Adrenal gland (tissue), 12 donors: Measurements from ENCODE around the gene TMEM132D. TPM values are rescaled to one million over a fixed set of nuclear protein-coding genes. Genes with fewer than 3 reads are reported as not detected.
"Not testable (repeated sequence)": the region's sequence is repeated elsewhere in the genome, so short reads cannot be mapped to it uniquely, and the experiment has no call there.

Source experiments
- DNase-seq, 7 donors: peaks; one replicate each; pipeline ENCODE4 v3.0.0-alpha.2; 2019 to 2020
- H3K27ac ChIP-seq, 5 donors: fragments of 200-600 bp; sonication (generic) in 4 of 5; 1 replicate in 3 of 5; 2 replicates in 2 of 5; pipeline versions ENCODE4 v1.5.1 to v1.8.0; 2016 to 2020; ENCODE audit warnings: mild to moderate bottlenecking in 1 of 5
- H3K27me3 ChIP-seq: fragments of 200-600 bp; 2 replicates; pipeline ENCODE4 v1.8.0; 2021
- H3K36me3 ChIP-seq, 2 donors: fragments of 200-600 bp; replicated peaks in 1 of 2; 1 replicate in 1 of 2; 2 replicates in 1 of 2; pipeline versions ENCODE4 v1.5.1 to v1.8.0; 2018 to 2022
- H3K4me1 ChIP-seq, 2 donors: fragments of 200-600 bp; replicated peaks in 1 of 2; 1 replicate in 1 of 2; 2 replicates in 1 of 2; pipeline versions ENCODE4 v1.5.1 to v1.8.0; 2018 to 2021
- H3K4me3 ChIP-seq, 4 donors: fragments of 200-600 bp; sonication (generic) in 3 of 4; one replicate each; pipeline ENCODE4 v1.5.1; 2016 to 2018
- H3K9me3 ChIP-seq, 3 donors: fragments of 200-600 bp; sonication (generic) in 1 of 3; replicated peaks in 1 of 3; 1 replicate in 2 of 3; 2 replicates in 1 of 3; pipeline versions ENCODE4 v1.5.1 to v1.8.0; 2016 to 2021
- CTCF ChIP-seq, 6 experiments: fragments of 450-650 bp in 4 of 6; fragments of 200-600 bp in 2 of 6; sonication (generic) in 1 of 6; IDR thresholded peaks; 1 replicate in 5 of 6; 2 replicates in 1 of 6; pipeline versions ENCODE4 v1.5.1 to v1.8.0; 2016 to 2021; ENCODE audit warnings: antibody characterized with exemption in 6 of 6, mild to moderate bottlenecking in 2 of 6, moderate library complexity in 1 of 6
- POLR2A ChIP-seq, 2 donors: fragments of 450-650 bp; IDR thresholded peaks; one replicate each; pipeline ENCODE4 v1.6.1; 2017; ENCODE audit warnings: antibody characterized with exemption in 2 of 2, mild to moderate bottlenecking in 2 of 2, moderate library complexity in 1 of 2
- WGBS, 4 donors: extraction: QIAGEN DNeasy Blood & Tissue Kit in 2 of 4; methylation state at CpG; one replicate each; pipeline versions ENCODE4 v1.1.5 to v1.1.7; 2013 to 2017; 5-methylcytosine and 5-hydroxymethylcytosine counted together
- intact Hi-C, 2 donors: fragments of 100-400 bp; cut with DNase I; formaldehyde crosslinking; loops; one replicate each; pipeline versions ENCODE4 v1.14.1 to v1.15.0; 2022 to 2023
- polyA plus RNA-seq, 3 donors: library from polyadenylated mRNA; stranded (reverse); fragments of 200-250 nt in 2 of 3; fragments of 350-450 nt in 1 of 3; fragmentation: Illumina TruSeq in 1 of 3; extraction: RNeasy Lipid Tissue Mini Kit (QIAGEN cat#74804) in 1 of 3; gene quantifications; one replicate each; pipeline ENCODE4 v1.2.3, GENCODE V29; 2013 to 2014
- total RNA-seq, 9 donors: library from RNA; depleted of rRNA in 4 of 9; stranded (reverse); fragments of >200 nt in 4 of 9; fragments of 120-200 nt in 1 of 9; fragmentation: NEBNext Ultra II Directional in 1 of 9; extraction: Animal tissue kit (Norgen Biotek cat#: 25700) in 1 of 9; gene quantifications; one replicate each; pipeline versions ENCODE4 v1.1.0 to v1.2.4, GENCODE V29; 2013 to 2023
- donor health status: healthy with polysubstance abuse.
- donor health status: Bipolar disorder and iron deficiency.
- donor health status: DM: yes; HTN: yes; CAD: no.
- donor health status: DM: no; HTN: no; CAD: no.
- donor health status: DM: no; HTN: no; CAD: no.
- donor health status: DM: yes; HTN: yes; CAD: no.

The TMEM132D gene
- total and polyA plus RNA-seq, 12 donors, result 0.03 to 0.83 (median 0.35) TPM; not detected in 8

- DNase-seq, result no peak
- Histone ChIP-seq H3K4me1 (no peaks in the 10 kb centered on the region), H3K4me3 (no peak overlapping the region), H3K27ac (no peak overlapping the region), H3K36me3 (no peaks in the 10 kb centered on the region), H3K27me3 (peaks cover 27% of the 10 kb centered on the region), H3K9me3 (no peaks in the 10 kb centered on the region)
- intact Hi-C loops, result no loop called here
- TF ChIP-seq CTCF (IDR thresholded peaks at IDR 0.05) (no peak), POLR2A (IDR thresholded peaks at IDR 0.05) (no peak)
- WGBS, 4 donors, result 80 to 92% (median 85%) methylated on average over 2 of the region's 2 CpGs
These were observed 2.6 kb downstream of the TMEM132D start for GRCh38 chr12:129901254-129901653.

- no peak overlapping the region for H3K4me3 ChIP-seq
- intact Hi-C loops, result no loop called here
These were observed 3.5 kb downstream of the TMEM132D start for GRCh38 chr12:129900306-129900705.

GRCh38 chr12:129899045-129899444 lies 4.8 kb downstream of the TMEM132D start:
- intact Hi-C loops, H3K27ac ChIP-seq: not testable (repeated sequence)
- WGBS, 4 donors, result 52 to 81% (median 75%) methylated on average over 1 of the region's 1 CpG

More at GRCh38 chr12:129900306-129900705, 3.5 kb downstream of the TMEM132D start:
- no peak for DNase-seq
- TF ChIP-seq CTCF (IDR thresholded peaks at IDR 0.05), result no peak
- TF ChIP-seq POLR2A (IDR thresholded peaks at IDR 0.05), result no peak
- Histone ChIP-seq H3K4me1 (no peaks in the 10 kb centered on the region), H3K9me3 (no peaks in the 10 kb centered on the region), H3K36me3 (no peaks in the 10 kb centered on the region), H3K27me3 (peaks cover 25% of the 10 kb centered on the region), H3K27ac (no peak overlapping the region)
- 71 to 78% (median 75%) methylated on average over 6 to 10 of the region's 10 CpGs for WGBS, 4 donors

GRCh38 chr12:129893691-129894090 lies 10.1 kb downstream of the TMEM132D start:
- Histone ChIP-seq H3K9me3 (no peaks in the 10 kb centered on the region), H3K4me1 (no peaks in the 10 kb centered on the region), H3K27me3 (no peaks in the 10 kb centered on the region), H3K36me3 (no peaks in the 10 kb centered on the region), H3K27ac (no peak overlapping the region), H3K4me3 (no peak overlapping the region)
- 71 to 88% (median 79%) methylated on average over 4 of the region's 4 CpGs for WGBS, 4 donors
- no peak for DNase-seq
- intact Hi-C loops, result no loop called here
- TF ChIP-seq CTCF (IDR thresholded peaks at IDR 0.05), result no peak
- no peak for TF ChIP-seq POLR2A (IDR thresholded peaks at IDR 0.05)

More at GRCh38 chr12:129899045-129899444, 4.8 kb downstream of the TMEM132D start:
- peaks cover 14% of the 10 kb centered on the region for H3K27me3 ChIP-seq
- not testable (repeated sequence) for H3K4me3 ChIP-seq, H3K4me1 ChIP-seq, H3K9me3 ChIP-seq, H3K36me3 ChIP-seq, DNase-seq

GRCh38 chr12:129887101-129887500 lies 16.7 kb downstream of the TMEM132D start:
- TF ChIP-seq CTCF (IDR thresholded peaks at IDR 0.05) (no peak), POLR2A (IDR thresholded peaks at IDR 0.05) (no peak)
- Histone ChIP-seq H3K9me3 (no peaks in the 10 kb centered on the region), H3K36me3 (no peaks in the 10 kb centered on the region), H3K27ac (no peak overlapping the region), H3K4me3 (no peak overlapping the region), H3K4me1 (no peaks in the 10 kb centered on the region), H3K27me3 (no peaks in the 10 kb centered on the region)
- WGBS, 4 donors, result 26 to 39% (median 36%) methylated on average over 4 of the region's 4 CpGs
- DNase-seq, result no peak
- intact Hi-C loops, result no loop called here
